Spleen (tissue), 11 donors: ENCODE data around the gene TSC22D2. TPM values are rescaled to one million over a fixed set of nuclear protein-coding genes. Genes with fewer than 3 reads are reported as not detected.

Source experiments
- DNase-seq: peaks from one replicate; pipeline ENCODE4 v3.0.0-alpha.2; 2020
- H3K27ac ChIP-seq, 8 donors: fragments of 200-600 bp; sonication (generic) in 7 of 8; 1 replicate in 4 of 8; 2 replicates in 4 of 8; pipeline versions ENCODE4 v1.5.0 to v1.8.0; 2016 to 2021; ENCODE audit warnings: inconsistent platforms in 4 of 8, mild to moderate bottlenecking in 4 of 8, moderate library complexity in 1 of 8
- H3K27me3 ChIP-seq, 7 donors: fragments of 200-600 bp; sonication (generic) in 6 of 7; replicated peaks in 1 of 7; 1 replicate in 4 of 7; 2 replicates in 3 of 7; pipeline versions ENCODE4 v1.5.0 to v1.8.0; 2016 to 2021; ENCODE audit warnings: inconsistent platforms in 3 of 7, mild to moderate bottlenecking in 1 of 7
- H3K36me3 ChIP-seq, 6 donors: fragments of 200-600 bp; sonication (generic) in 5 of 6; 1 replicate in 4 of 6; 2 replicates in 2 of 6; pipeline versions ENCODE4 v1.5.0 to v1.8.0; 2016 to 2021; ENCODE audit warnings: inconsistent platforms in 2 of 6
- H3K4me1 ChIP-seq, 6 donors: fragments of 200-600 bp; sonication (generic) in 5 of 6; 1 replicate in 3 of 6; 2 replicates in 3 of 6; pipeline versions ENCODE4 v1.5.0 to v1.8.0; 2016 to 2021; ENCODE audit warnings: inconsistent platforms in 3 of 6
- H3K4me3 ChIP-seq, 8 donors: fragments of 200-600 bp; sonication (generic) in 7 of 8; 1 replicate in 4 of 8; 2 replicates in 4 of 8; pipeline versions ENCODE4 v1.5.0 to v1.8.0; 2016 to 2021; ENCODE audit warnings: inconsistent platforms in 4 of 8, mild to moderate bottlenecking in 4 of 8, moderate library complexity in 2 of 8
- H3K9me3 ChIP-seq, 8 donors: fragments of 200-600 bp; sonication (generic) in 7 of 8; 1 replicate in 4 of 8; 2 replicates in 4 of 8; pipeline versions ENCODE4 v1.5.0 to v1.8.0; 2016 to 2021; ENCODE audit warnings: inconsistent platforms in 4 of 8
- POLR2A ChIP-seq, 3 donors: fragments of 450-650 bp; IDR thresholded peaks; one replicate each; pipeline ENCODE4 v1.5.1; 2017; ENCODE audit warnings: antibody characterized with exemption in 3 of 3, mild to moderate bottlenecking in 1 of 3
- POLR2AphosphoS5 ChIP-seq, 3 donors: sonication (generic); formaldehyde crosslinking; IDR thresholded peaks; one replicate each; pipeline ENCODE4 v1.5.1; 2017; ENCODE audit warnings: antibody characterized with exemption in 3 of 3
- WGBS, 5 donors: extraction: QIAGEN DNeasy Blood & Tissue Kit in 3 of 5; methylation state at CpG; one replicate each; pipeline versions ENCODE4 v1.1.5 to v1.1.7; 2013 to 2018; 5-methylcytosine and 5-hydroxymethylcytosine counted together
- intact Hi-C: fragments of 100-400 bp; cut with DNase I; formaldehyde crosslinking; loops from one replicate; pipeline ENCODE4 v1.15.0; 2023; ENCODE audit warnings: low total_unique reads
- polyA plus RNA-seq, 3 donors: library from polyadenylated mRNA; stranded (reverse); fragments of 200-250 nt; gene quantifications; one replicate each; pipeline ENCODE4 v1.2.1, GENCODE V29; 2013
- total RNA-seq, 7 donors: library from RNA; depleted of rRNA in 3 of 7; stranded (reverse); fragments of >200 nt in 3 of 7; fragmentation: NEBNext Ultra II Directional in 4 of 7; extraction: Animal tissue kit (Norgen Biotek cat#: 25700) in 4 of 7; gene quantifications; one replicate each; pipeline versions ENCODE4 v1.1.0 to v1.2.1, GENCODE V29; 2016 to 2021
- TF ChIP-seq, protein P1 (sequence below), 11 experiments: fragments of 200-600 bp in 7 of 11; fragments of 450-650 bp in 4 of 11; sonication (generic) in 4 of 11; IDR thresholded peaks in 8 of 11; conservative IDR thresholded peaks in 3 of 11; 1 replicate in 7 of 11; 2 replicates in 4 of 11; pipeline versions ENCODE4 v1.4.0 to v1.8.0; 2016 to 2021; ENCODE audit warnings: antibody characterized with exemption in 11 of 11, inconsistent platforms in 4 of 11, mild to moderate bottlenecking in 1 of 11
- donor health status: healthy with polysubstance abuse.
- donor health status: DM: no; HTN: no; CAD: no; lungs with moderate emphysema.
- donor health status: DM: no; HTN: no; CAD: no.
- donor health status: Bipolar disorder and iron deficiency.
- donor health status: healthy.
- donor health status: DM: no; HTN: no; CAD: no.
- donor health status: DM: yes; HTN: yes; CAD: no.

TSC22D2 gene
- total and polyA plus RNA-seq, 10 donors: 8.4 to 34.8 (median 26.2) TPM

DNA sequence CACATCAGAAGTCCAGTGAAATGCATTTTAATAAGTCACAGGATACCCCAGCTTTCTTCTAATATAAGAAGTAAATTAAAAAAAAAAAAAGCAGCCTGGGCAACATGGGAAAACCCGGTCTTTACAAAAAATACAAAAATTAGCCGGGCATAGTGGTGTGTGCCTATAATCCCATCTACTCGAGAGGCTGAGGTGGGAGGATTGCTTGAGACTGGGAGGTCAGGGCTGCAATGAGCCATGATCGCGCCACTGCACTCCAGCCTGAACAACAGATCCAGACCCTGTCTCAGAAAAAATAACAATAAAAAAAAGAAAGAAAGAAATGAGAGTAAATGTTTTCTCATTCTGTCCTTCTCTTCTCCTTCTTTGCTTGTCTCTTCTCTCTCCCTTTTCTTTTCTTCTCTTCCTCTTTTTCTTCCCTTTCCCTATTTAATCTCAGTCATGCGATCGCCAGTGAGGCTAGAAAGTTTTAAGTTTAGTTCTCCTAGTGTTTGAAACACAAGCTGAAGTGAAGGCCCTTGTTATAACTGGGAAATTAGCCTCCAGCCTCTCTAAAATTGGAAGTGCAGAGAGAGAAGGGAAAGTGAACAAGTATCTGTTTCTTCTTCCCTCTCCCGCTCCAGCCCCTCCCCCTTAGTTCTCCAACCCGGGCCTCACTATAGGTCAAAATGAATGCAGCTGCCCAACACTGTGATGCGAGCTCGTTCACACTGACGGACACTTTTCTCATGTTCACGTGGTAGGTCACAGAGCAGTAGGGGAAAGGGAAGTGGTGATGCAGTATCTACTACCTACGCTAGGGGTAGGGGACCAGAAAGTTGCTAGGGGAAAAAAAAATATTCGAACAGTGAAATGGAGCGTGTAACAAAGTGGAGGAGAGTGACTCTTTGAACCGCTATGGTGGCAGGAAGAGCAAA is 23.5 kb upstream of the TSC22D2 start:
- intact Hi-C loops: no loop called here
- TF ChIP-seq POLR2A (IDR thresholded peaks at IDR 0.05) (peak in 1 of 3 donors; percentile 17), POLR2AphosphoS5 (IDR thresholded peaks at IDR 0.05) (peak in 1 of 3 donors; percentile 57)
- TF ChIP-seq, protein P1, sequence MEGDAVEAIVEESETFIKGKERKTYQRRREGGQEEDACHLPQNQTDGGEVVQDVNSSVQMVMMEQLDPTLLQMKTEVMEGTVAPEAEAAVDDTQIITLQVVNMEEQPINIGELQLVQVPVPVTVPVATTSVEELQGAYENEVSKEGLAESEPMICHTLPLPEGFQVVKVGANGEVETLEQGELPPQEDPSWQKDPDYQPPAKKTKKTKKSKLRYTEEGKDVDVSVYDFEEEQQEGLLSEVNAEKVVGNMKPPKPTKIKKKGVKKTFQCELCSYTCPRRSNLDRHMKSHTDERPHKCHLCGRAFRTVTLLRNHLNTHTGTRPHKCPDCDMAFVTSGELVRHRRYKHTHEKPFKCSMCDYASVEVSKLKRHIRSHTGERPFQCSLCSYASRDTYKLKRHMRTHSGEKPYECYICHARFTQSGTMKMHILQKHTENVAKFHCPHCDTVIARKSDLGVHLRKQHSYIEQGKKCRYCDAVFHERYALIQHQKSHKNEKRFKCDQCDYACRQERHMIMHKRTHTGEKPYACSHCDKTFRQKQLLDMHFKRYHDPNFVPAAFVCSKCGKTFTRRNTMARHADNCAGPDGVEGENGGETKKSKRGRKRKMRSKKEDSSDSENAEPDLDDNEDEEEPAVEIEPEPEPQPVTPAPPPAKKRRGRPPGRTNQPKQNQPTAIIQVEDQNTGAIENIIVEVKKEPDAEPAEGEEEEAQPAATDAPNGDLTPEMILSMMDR (IDR thresholded peaks at IDR 0.05 in 8 of 11, conservative IDR thresholded peaks at IDR 0.05 in 3 of 11): peak in 10 of 11 experiments; percentile 34 to 91 (median 73)
- Histone ChIP-seq H3K4me3 (peak overlapping the region in 3 of 8 donors; percentile 3 to 44 (median 16)), H3K4me1 (peaks cover 3 to 35% (median 16%) of the 10 kb centered on the region in 6 donors), H3K9me3 (no peaks in the 10 kb centered on the region), H3K36me3 (no peaks in the 10 kb centered on the region), H3K27ac (peak overlapping the region; percentile 5 to 78 (median 68)), H3K27me3 (no peaks in the 10 kb centered on the region)
- DNase-seq: peak; percentile 82
- WGBS, 5 donors: 40 to 45% (median 42%) methylated on average over 17 of the region's 17 CpGs

DNA sequence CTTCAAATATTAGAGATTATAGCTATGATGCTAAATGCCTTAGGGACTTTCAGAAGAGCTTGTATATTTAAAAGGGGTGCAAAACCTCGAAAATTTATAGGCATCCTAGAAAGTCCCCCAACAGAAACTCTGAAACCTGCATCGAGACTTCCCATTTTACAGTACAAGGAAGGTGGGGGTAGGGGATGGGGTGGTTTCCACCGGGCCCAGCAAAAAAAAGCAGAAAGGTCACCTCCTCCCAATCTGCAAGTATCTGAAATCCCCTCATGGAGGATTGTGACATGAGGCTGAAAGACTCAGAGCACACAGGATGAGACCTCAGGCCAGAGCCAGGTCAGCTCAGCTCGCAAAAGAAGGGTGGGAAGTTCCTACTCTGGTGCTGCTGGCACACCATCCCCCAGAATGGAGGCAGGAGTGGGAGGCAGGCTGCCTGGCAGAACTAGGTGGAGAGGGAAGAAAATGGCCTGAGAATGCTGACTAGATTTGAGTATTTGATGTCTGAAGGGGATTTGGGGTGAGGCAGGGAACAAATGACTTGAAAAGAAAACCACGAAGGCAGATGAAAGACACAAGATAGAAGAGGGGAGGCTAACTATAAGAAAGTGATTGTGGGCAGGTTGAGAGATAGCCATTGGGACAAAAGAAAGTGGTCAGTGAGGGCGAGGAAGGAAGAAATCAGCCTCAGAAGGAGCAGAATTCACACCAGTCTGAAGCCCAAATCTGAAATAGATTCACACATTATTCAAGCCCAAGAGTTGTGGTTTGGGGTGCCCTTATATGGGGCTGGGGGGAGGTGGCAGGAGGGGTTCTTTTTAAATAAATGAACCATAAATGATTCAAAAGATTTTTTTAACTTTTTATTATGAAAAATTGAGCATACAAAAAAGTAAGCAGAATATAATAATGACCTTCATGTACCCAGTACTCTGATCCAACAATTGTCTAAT is 22.5 kb upstream of the TSC22D2 start:
- peaks cover 3 to 35% (median 16%) of the 10 kb centered on the region in 6 donors for H3K4me1 ChIP-seq
- H3K9me3 ChIP-seq: no peaks in the 10 kb centered on the region
- 36 to 52% (median 46%) methylated on average over 6 of the region's 6 CpGs for WGBS, 5 donors
- DNase-seq: no peak
- H3K27me3 ChIP-seq: no peaks in the 10 kb centered on the region
- peak overlapping the region; percentile 5 to 78 (median 68) for H3K27ac ChIP-seq
- intact Hi-C loops: no loop called here
- TF ChIP-seq POLR2A (IDR thresholded peaks at IDR 0.05) (no peak), POLR2AphosphoS5 (IDR thresholded peaks at IDR 0.05) (peak in 1 of 3 donors; percentile 11)
- TF ChIP-seq, protein P1 (IDR thresholded peaks at IDR 0.05 in 8 of 11, conservative IDR thresholded peaks at IDR 0.05 in 3 of 11): no peak
- no peaks in the 10 kb centered on the region for H3K36me3 ChIP-seq
- peak overlapping the region in 1 of 8 donors; percentile 44 for H3K4me3 ChIP-seq

DNA sequence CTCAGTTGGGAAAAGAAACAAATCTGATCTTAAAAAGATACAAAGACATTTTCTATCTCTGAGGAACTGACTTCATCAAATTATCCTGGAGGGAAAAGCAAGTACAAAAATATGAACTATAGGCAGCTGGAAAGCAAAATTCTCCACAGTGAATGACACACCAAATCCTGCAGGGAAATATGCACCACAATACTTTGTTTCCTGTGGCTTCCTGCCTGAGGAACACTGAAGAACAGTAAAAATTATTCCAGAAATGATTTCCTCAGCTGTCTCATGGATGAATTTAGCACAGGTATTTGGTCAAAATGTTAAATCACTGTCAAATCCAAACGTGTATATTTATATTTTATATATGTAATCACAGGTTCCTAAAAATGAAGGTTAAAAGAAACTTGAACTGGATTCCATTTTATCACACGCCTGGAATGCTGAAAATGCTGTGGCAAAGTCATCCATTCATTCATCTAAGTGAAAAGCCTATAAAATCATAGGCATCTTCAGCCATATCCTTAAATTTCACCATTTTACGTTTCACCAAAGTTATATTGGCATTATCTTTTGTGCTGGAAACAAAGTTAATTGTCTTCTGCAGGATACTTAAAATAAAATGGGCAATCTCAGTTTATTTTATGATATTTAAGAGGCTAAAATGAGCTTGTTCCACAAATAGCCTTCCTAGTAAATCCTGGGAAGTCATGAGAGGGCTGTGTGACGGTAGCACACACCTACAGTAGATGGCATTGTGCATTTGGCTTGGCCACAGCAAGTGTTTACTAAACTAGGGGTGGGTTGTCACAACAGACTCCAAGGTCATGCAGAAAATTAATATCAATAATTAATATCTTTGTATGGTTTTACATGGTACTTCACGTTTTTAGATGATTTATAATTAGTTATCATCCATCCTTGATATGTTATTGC is 19.3 kb upstream of the TSC22D2 start:
- no peaks in the 10 kb centered on the region for H3K27me3 ChIP-seq
- H3K27ac ChIP-seq: no peak overlapping the region
- H3K4me3 ChIP-seq: no peak overlapping the region
- H3K9me3 ChIP-seq: no peaks in the 10 kb centered on the region
- no peak for DNase-seq
- intact Hi-C loops: no loop called here
- TF ChIP-seq POLR2A (IDR thresholded peaks at IDR 0.05) (no peak), POLR2AphosphoS5 (IDR thresholded peaks at IDR 0.05) (no peak)
- TF ChIP-seq, protein P1 (IDR thresholded peaks at IDR 0.05 in 8 of 11, conservative IDR thresholded peaks at IDR 0.05 in 3 of 11): no peak
- 77 to 89% (median 85%) methylated on average over 5 of the region's 5 CpGs for WGBS, 5 donors
- no peaks in the 10 kb centered on the region for H3K36me3 ChIP-seq
- H3K4me1 ChIP-seq: peaks cover 3 to 25% (median 16%) of the 10 kb centered on the region in 6 donors
